H1 (cell line): ENCODE measurements around the gene RMND1. TPM values are rescaled to one million over a fixed set of nuclear protein-coding genes. Genes with fewer than 3 reads are reported as not detected.

Experiments used
- CTCF ChIA-PET: fragments of 300-600 bp; sonication (Branson Sonifier 250); formaldehyde crosslinking; loops from one replicate; lab custom pipeline; 2021; ENCODE audit not compliant: partially characterized antibody; lab: Charles Lee
- POLR2A ChIA-PET: fragments of 300-600 bp; sonication (Branson Sonifier 250); formaldehyde crosslinking; loops from one replicate; lab custom pipeline; 2021; ENCODE audit warnings: inconsistent platforms; ENCODE audit not compliant: partially characterized antibody; lab: Charles Lee
- DNase-seq, 2 experiments: peaks; one replicate each; pipeline versions ENCODE4 v3.0.0 to v3.0.0-alpha.2; 2010 to 2022; ENCODE audit warnings: low spot score in 2 of 2, low read depth in 1 of 2, mixed read lengths in 1 of 2
- FAIRE-seq: peaks from 2 replicates; lab custom pipeline; 2011; peaks lifted over from hg19 to GRCh38; lab: Jason Lieb, UNC
- H2AFZ ChIP-seq: 2 replicates; pipeline ENCODE4 v1.8.1; 2012; ENCODE audit warnings: low read length, inconsistent platforms
- H2AK5ac ChIP-seq: 2 replicates; pipeline ENCODE4 v1.6.1; 2013; ENCODE audit warnings: low read depth, low read length
- H2BK120ac ChIP-seq: replicated peaks from 2 replicates; pipeline ENCODE3; 2013; ENCODE audit warnings: low read depth, low read length, inconsistent platforms
- H2BK12ac ChIP-seq: 2 replicates; pipeline ENCODE4 v1.6.1; 2013; ENCODE audit warnings: low read depth, low read length
- H2BK15ac ChIP-seq: 2 replicates; pipeline ENCODE4 v1.6.1; 2013; ENCODE audit warnings: low read length
- H2BK20ac ChIP-seq: 2 replicates; pipeline ENCODE4 v1.6.1; 2013; ENCODE audit warnings: low read length
- H2BK5ac ChIP-seq: 2 replicates; pipeline ENCODE4 v1.6.1; 2013; ENCODE audit warnings: low read depth, low read length
- H3K14ac ChIP-seq: 2 replicates; pipeline ENCODE4 v1.6.1; 2013; ENCODE audit warnings: inconsistent platforms; ENCODE audit not compliant: insufficient read length
- H3K18ac ChIP-seq: 2 replicates; pipeline ENCODE4 v1.6.1; 2013; ENCODE audit warnings: low read length; ENCODE audit errors: extremely low read depth
- H3K23ac ChIP-seq: 2 replicates; pipeline ENCODE4 v1.6.1; 2013; ENCODE audit warnings: inconsistent platforms; ENCODE audit not compliant: insufficient read length
- H3K23me2 ChIP-seq: 2 replicates; pipeline ENCODE4 v1.6.1; 2013; ENCODE audit warnings: low read depth, low read length
- H3K27ac ChIP-seq: 2 replicates; pipeline ENCODE4 v1.6.1; 2011; ENCODE audit warnings: low read depth, low read length, inconsistent platforms
- H3K27me3 ChIP-seq, 4 experiments: replicated peaks in 1 of 4; 1 replicate in 1 of 4; 2 replicates in 3 of 4; pipeline versions ENCODE4 v1.6.1 to v1.8.1; 2011 to 2013; ENCODE audit warnings: low read length in 3 of 4, mild to moderate bottlenecking in 3 of 4, inconsistent platforms in 2 of 4, mixed read lengths in 2 of 4, moderate library complexity in 1 of 4; ENCODE audit not compliant: control insufficient read depth in 3 of 4, insufficient read depth in 3 of 4; ENCODE audit errors: extremely low read depth in 1 of 4
- H3K36me3 ChIP-seq, 4 experiments: 2 replicates each; pipeline versions ENCODE4 v1.6.1 to v1.8.1; 2011 to 2013; ENCODE audit warnings: mild to moderate bottlenecking in 4 of 4, low read length in 3 of 4, moderate library complexity in 2 of 4, control low read depth in 1 of 4, inconsistent platforms in 1 of 4; ENCODE audit not compliant: insufficient read depth in 4 of 4, control insufficient read depth in 2 of 4
- H3K4ac ChIP-seq: replicated peaks from 2 replicates; pipeline ENCODE3; 2013; ENCODE audit warnings: low read length, low read depth, mixed read lengths, inconsistent platforms; ENCODE audit not compliant: insufficient read length
- H3K4me1 ChIP-seq, 4 experiments: replicated peaks in 1 of 4; 1 replicate in 1 of 4; 2 replicates in 3 of 4; pipeline versions ENCODE4 v1.6.1 to v1.8.1; 2011 to 2013; ENCODE audit warnings: low read length in 3 of 4, inconsistent platforms in 2 of 4, mixed read lengths in 1 of 4; ENCODE audit not compliant: insufficient read depth in 4 of 4, control insufficient read depth in 3 of 4
- H3K4me2 ChIP-seq, 2 experiments: 2 replicates each; pipeline versions ENCODE4 v1.6.1 to v1.8.1; 2011 to 2013; ENCODE audit warnings: low read depth in 2 of 2, low read length in 2 of 2, control low read depth in 1 of 2, inconsistent platforms in 1 of 2, mild to moderate bottlenecking in 1 of 2; ENCODE audit not compliant: insufficient read depth in 1 of 2
- H3K4me3 ChIP-seq, 4 experiments: fragments of 200-600, 300-600 bp in 1 of 4; sonication (generic), shearing (Covaris generic), sonication (Bioruptor Twin) in 1 of 4; 2 replicates each; pipeline versions ENCODE4 v1.5.1 to v1.8.1; 2011 to 2016; ENCODE audit warnings: low read length in 4 of 4, low read depth in 3 of 4, control low read depth in 2 of 4, inconsistent platforms in 2 of 4, mild to moderate bottlenecking in 2 of 4, mixed read lengths in 1 of 4, moderate library complexity in 1 of 4; ENCODE audit not compliant: insufficient read depth in 2 of 4; ENCODE audit errors: extremely low read depth in 1 of 4
- H3K56ac ChIP-seq: replicated peaks from 2 replicates; pipeline ENCODE3; 2013; ENCODE audit warnings: low read depth, mild to moderate bottlenecking, mixed read lengths, low read length, inconsistent platforms; ENCODE audit not compliant: insufficient read length
- H3K79me1 ChIP-seq: 2 replicates; pipeline ENCODE4 v1.6.1; 2013; ENCODE audit warnings: low read depth, low read length, control low read depth
- H3K79me2 ChIP-seq, 2 experiments: 2 replicates each; pipeline versions ENCODE4 v1.6.1 to v1.8.1; 2012 to 2013; ENCODE audit warnings: low read length in 2 of 2, mild to moderate bottlenecking in 2 of 2, inconsistent platforms in 1 of 2; ENCODE audit not compliant: insufficient read depth in 2 of 2, control insufficient read depth in 1 of 2
- H3K9ac ChIP-seq, 4 experiments: replicated peaks in 1 of 4; 1 replicate in 1 of 4; 2 replicates in 3 of 4; pipeline versions ENCODE4 v1.6.1 to v1.8.1; 2011 to 2013; ENCODE audit warnings: low read depth in 3 of 4, low read length in 3 of 4, control low read depth in 2 of 4, mild to moderate bottlenecking in 2 of 4, moderate library complexity in 2 of 4, inconsistent platforms in 1 of 4; ENCODE audit errors: extremely low read depth in 1 of 4
- H3K9me3 ChIP-seq, 2 experiments: 2 replicates each; pipeline versions ENCODE4 v1.6.1 to v1.8.1; 2012 to 2013; ENCODE audit warnings: mild to moderate bottlenecking in 2 of 2, moderate library complexity in 2 of 2, control low read depth in 1 of 2, inconsistent platforms in 1 of 2, low read depth in 1 of 2, low read length in 1 of 2, mixed read lengths in 1 of 2; ENCODE audit not compliant: insufficient read depth in 2 of 2
- H4K20me1 ChIP-seq, 2 experiments: replicated peaks in 1 of 2; 2 replicates each; pipeline versions ENCODE3 to v1.8.1; 2011 to 2013; ENCODE audit warnings: inconsistent platforms in 2 of 2, low read length in 2 of 2, mild to moderate bottlenecking in 1 of 2; ENCODE audit not compliant: insufficient read depth in 2 of 2, control insufficient read depth in 1 of 2
- H4K5ac ChIP-seq: 2 replicates; pipeline ENCODE4 v1.6.1; 2013; ENCODE audit warnings: low read length, low read depth, mixed read lengths, inconsistent platforms; ENCODE audit not compliant: insufficient read length
- H4K8ac ChIP-seq: 2 replicates; pipeline ENCODE4 v1.8.0; 2013; ENCODE audit warnings: mild to moderate bottlenecking, moderate library complexity, low read length, inconsistent platforms; ENCODE audit not compliant: insufficient read depth; ENCODE audit errors: extremely low read depth
- H4K91ac ChIP-seq: replicated peaks from 2 replicates; pipeline ENCODE3; 2013; ENCODE audit warnings: low read length, mixed read lengths, inconsistent platforms; ENCODE audit not compliant: insufficient read length
- ATF2 ChIP-seq: IDR thresholded peaks from 2 replicates; pipeline ENCODE4 v1.6.1; 2012; ENCODE audit warnings: low read length, inconsistent platforms
- GTF2F1 ChIP-seq: IDR thresholded peaks from 2 replicates; pipeline ENCODE4 v1.6.1; 2012; ENCODE audit warnings: low read depth, low read length, improper control_type of control experiment, borderline replicate concordance
- JUN ChIP-seq: IDR thresholded peaks from 2 replicates; pipeline ENCODE4 v1.6.1; 2011; ENCODE audit warnings: low read depth, mild to moderate bottlenecking, improper control_type of control experiment, low read length
- POLR2A ChIP-seq, 2 experiments: IDR thresholded peaks; 1 replicate in 1 of 2; 2 replicates in 1 of 2; pipeline ENCODE4 v1.6.1; 2011; ENCODE audit warnings: low read depth in 2 of 2, low read length in 2 of 2, mild to moderate bottlenecking in 2 of 2; ENCODE audit errors: control extremely low read depth in 1 of 2
- POU5F1 ChIP-seq: IDR thresholded peaks from 2 replicates; pipeline ENCODE4 v1.6.1; 2011; ENCODE audit warnings: low read depth, mild to moderate bottlenecking, low read length, moderate library complexity
- TBP ChIP-seq: IDR thresholded peaks from 2 replicates; pipeline ENCODE4 v1.6.1; 2011; ENCODE audit warnings: low read depth, low read length, improper control_type of control experiment
- WGBS, 2 experiments: shearing (Covaris generic) in 1 of 2; methylation state at CpG; one replicate each; pipeline versions ENCODE4 v1.1.6 to v1.1.7; 2013 to 2015; ENCODE audit warnings: low lambda C conversion rate in 2 of 2, mixed read lengths in 2 of 2, inconsistent platforms in 1 of 2, low coverage in 1 of 2, missing lambda C conversion rate in 1 of 2; ENCODE audit not compliant: insufficient replicate concordance in 2 of 2, insufficient coverage in 1 of 2, insufficient read length in 1 of 2; ENCODE audit errors: extremely low coverage in 1 of 2, missing lambda C conversion rate in 1 of 2; 5-methylcytosine and 5-hydroxymethylcytosine counted together
- polyA plus RNA-seq, 7 experiments: library from polyadenylated mRNA; depleted of rRNA in 3 of 7; stranded (reverse) in 5 of 7; unstranded in 2 of 7; fragments of >200 nt in 5 of 7; fragments of 200-250 nt in 2 of 7; gene quantifications; 1 replicate in 5 of 7; 2 replicates in 1 of 7; 4 replicates in 1 of 7; pipeline versions ENCODE4 v1.2.1 to v1.2.3, GENCODE V29; 2011 to 2013; ENCODE audit warnings: missing spikeins in 2 of 7, mixed read lengths in 2 of 7
- total RNA-seq: library from RNA; stranded (reverse); fragmentation: NEBNext Ultra II Directional; extraction: Animal tissue kit (Norgen Biotek cat#: 25700); gene quantifications from 2 replicates; pipeline ENCODE4 v1.2.1, GENCODE V29; 2021

RMND1 gene
- total and polyA plus RNA-seq, 2 of the 8 experiments (the other 6 are each of a cell fraction or from before 2014, with no cell fraction given) = 7.3 to 21.9 TPM

- Histone ChIP-seq H3K4me1 (no peaks in the 10 kb centered on the region), H3K14ac (no peak overlapping the region), H4K5ac (no peak overlapping the region), H2BK15ac (no peak overlapping the region), H3K9ac (no peak overlapping the region), H2BK12ac (no peak overlapping the region), H3K27ac (no peak overlapping the region), H3K9me3 (no peaks in the 10 kb centered on the region), H3K23ac (no peak overlapping the region), H3K79me2 (0 out of 4 replicates have a peak, but pooled peaks cover 0 to under 1% of the 10 kb centered on the region in 2 experiments), H2AFZ (no peak overlapping the region), H3K4me3 (no peak overlapping the region), H4K91ac (no peak overlapping the region), H3K23me2 (no peaks in the 10 kb centered on the region), H3K36me3 (peaks cover 3 to 64% (median 32%) of the 10 kb centered on the region in 4 experiments; a peak in 7 of 8 replicates), H2BK20ac (no peak overlapping the region), H3K4me2 (no peak overlapping the region), H3K18ac (no peak overlapping the region), H2AK5ac (no peak overlapping the region), H3K56ac (no peak overlapping the region), H2BK120ac (no peak overlapping the region), H4K20me1 (peaks cover under 1 to 6% of the 10 kb centered on the region in 2 experiments), H2BK5ac (no peak overlapping the region), H3K27me3 (no peaks in the 10 kb centered on the region), H3K79me1 (no peaks in the 10 kb centered on the region; the same call in 1 of the 2 replicates), H3K4ac (no peak overlapping the region), H4K8ac (no peak overlapping the region)
- DNase-seq = peak in 1 of 2 experiments; percentile 11
- WGBS, 2 experiments = 88% methylated on average over 3 of the region's 3 CpGs; no CpG with 5 or more reads in 1 of the 2 experiments
- no peak for TF ChIP-seq GTF2F1
- no peak for TF ChIP-seq ATF2
- no peak for TF ChIP-seq POLR2A (IDR thresholded peaks at IDR 0.05; ENCODE audit: control extremely low read depth in 1 of 2, low read depth in 2 of 2, low read length in 2 of 2)
- TF ChIP-seq TBP = no peak
- no peak for TF ChIP-seq POU5F1
- TF ChIP-seq JUN = no peak
- ChIA-PET POLR2A (no interaction called here), CTCF (interaction anchor here (0.6 to 1.1 kb wide), 3 partner anchors 786 to 1870 kb away, joined by 3 read pairs; no protein-coding TSS in a partner anchor)
- no peak for FAIRE-seq
These were observed 20.6 kb downstream of the RMND1 start for GRCh38 chr6:151431337-151431736.
